GM12892 (cell line): Measurements from ENCODE around the gene INHBC.

Experiments used
- POLR2A ChIP-seq: IDR thresholded peaks from 2 replicates; pipeline ENCODE4 v1.6.1; 2011; ENCODE audit warnings: low read depth, low read length, control low read depth
- POLR2AphosphoS5 ChIP-seq: IDR thresholded peaks from 2 replicates; pipeline ENCODE4 v1.6.1; 2011; ENCODE audit warnings: low read depth, low read length, control low read depth
- TAF1 ChIP-seq: IDR thresholded peaks from 2 replicates; pipeline ENCODE4 v1.6.1; 2011; ENCODE audit warnings: low read depth, mild to moderate bottlenecking, control low read depth, low read length, borderline replicate concordance

DNA sequence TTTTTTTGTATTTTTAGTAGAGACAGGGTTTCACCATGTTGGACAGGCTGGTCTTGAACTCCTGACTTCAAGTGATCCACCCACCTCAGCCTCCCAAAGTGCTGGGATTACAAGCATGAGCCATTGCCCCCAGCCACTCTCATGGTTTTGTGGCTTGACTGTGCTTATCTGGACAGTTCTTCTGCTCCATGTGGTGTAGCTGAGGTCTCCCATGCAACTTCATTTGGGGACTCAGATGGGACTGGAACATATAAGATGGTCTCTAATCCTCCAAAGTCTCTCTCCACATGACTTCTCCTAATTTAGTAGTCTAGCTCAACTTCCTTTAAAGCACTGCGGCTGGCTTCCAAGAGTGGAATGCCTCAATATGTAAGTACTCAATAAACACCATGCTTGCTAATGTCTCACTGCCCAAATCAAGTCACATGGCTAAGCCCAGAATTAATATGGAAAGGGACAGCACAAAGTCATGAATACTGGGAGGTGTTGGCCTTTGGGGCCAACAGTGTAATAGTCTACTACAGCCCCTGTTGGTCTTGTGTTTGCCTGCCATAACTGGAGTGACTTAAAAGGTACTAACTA, 7.4 kb downstream of the INHBC start:
- no peak for TF ChIP-seq POLR2AphosphoS5
- no peak for TF ChIP-seq POLR2A
- no peak for TF ChIP-seq TAF1
